H1 (cell line): Measurements from ENCODE around the gene GABRP. TPM values are rescaled to one million over a fixed set of nuclear protein-coding genes. Genes with fewer than 3 reads are reported as not detected.
A peak's percentile ranks its signal among the peaks of the same experiment; 100 is the strongest.

Experiments used
- CTCF ChIA-PET: fragments of 300-600 bp; sonication (Branson Sonifier 250); formaldehyde crosslinking; loops from one replicate; lab custom pipeline; 2021; ENCODE audit not compliant: partially characterized antibody; lab: Charles Lee
- POLR2A ChIA-PET: fragments of 300-600 bp; sonication (Branson Sonifier 250); formaldehyde crosslinking; loops from one replicate; lab custom pipeline; 2021; ENCODE audit warnings: inconsistent platforms; ENCODE audit not compliant: partially characterized antibody; lab: Charles Lee
- DNase-seq, 2 experiments: peaks; one replicate each; pipeline versions ENCODE4 v3.0.0 to v3.0.0-alpha.2; 2010 to 2022; ENCODE audit warnings: low spot score in 2 of 2, low read depth in 1 of 2, mixed read lengths in 1 of 2
- FAIRE-seq: peaks from 2 replicates; lab custom pipeline; 2011; peaks lifted over from hg19 to GRCh38; lab: Jason Lieb, UNC
- H2AFZ ChIP-seq: 2 replicates; pipeline ENCODE4 v1.8.1; 2012; ENCODE audit warnings: low read length, inconsistent platforms
- H2AK5ac ChIP-seq: 2 replicates; pipeline ENCODE4 v1.6.1; 2013; ENCODE audit warnings: low read depth, low read length
- H2BK120ac ChIP-seq: replicated peaks from 2 replicates; pipeline ENCODE3; 2013; ENCODE audit warnings: low read depth, low read length, inconsistent platforms
- H2BK12ac ChIP-seq: 2 replicates; pipeline ENCODE4 v1.6.1; 2013; ENCODE audit warnings: low read depth, low read length
- H2BK15ac ChIP-seq: 2 replicates; pipeline ENCODE4 v1.6.1; 2013; ENCODE audit warnings: low read length
- H2BK20ac ChIP-seq: 2 replicates; pipeline ENCODE4 v1.6.1; 2013; ENCODE audit warnings: low read length
- H2BK5ac ChIP-seq: 2 replicates; pipeline ENCODE4 v1.6.1; 2013; ENCODE audit warnings: low read depth, low read length
- H3K14ac ChIP-seq: 2 replicates; pipeline ENCODE4 v1.6.1; 2013; ENCODE audit warnings: inconsistent platforms; ENCODE audit not compliant: insufficient read length
- H3K18ac ChIP-seq: 2 replicates; pipeline ENCODE4 v1.6.1; 2013; ENCODE audit warnings: low read length; ENCODE audit errors: extremely low read depth
- H3K23ac ChIP-seq: 2 replicates; pipeline ENCODE4 v1.6.1; 2013; ENCODE audit warnings: inconsistent platforms; ENCODE audit not compliant: insufficient read length
- H3K23me2 ChIP-seq: 2 replicates; pipeline ENCODE4 v1.6.1; 2013; ENCODE audit warnings: low read depth, low read length
- H3K27ac ChIP-seq: 2 replicates; pipeline ENCODE4 v1.6.1; 2011; ENCODE audit warnings: low read depth, low read length, inconsistent platforms
- H3K27me3 ChIP-seq, 4 experiments: replicated peaks in 1 of 4; 1 replicate in 1 of 4; 2 replicates in 3 of 4; pipeline versions ENCODE4 v1.6.1 to v1.8.1; 2011 to 2013; ENCODE audit warnings: low read length in 3 of 4, mild to moderate bottlenecking in 3 of 4, inconsistent platforms in 2 of 4, mixed read lengths in 2 of 4, moderate library complexity in 1 of 4; ENCODE audit not compliant: control insufficient read depth in 3 of 4, insufficient read depth in 3 of 4; ENCODE audit errors: extremely low read depth in 1 of 4
- H3K36me3 ChIP-seq, 4 experiments: 2 replicates each; pipeline versions ENCODE4 v1.6.1 to v1.8.1; 2011 to 2013; ENCODE audit warnings: mild to moderate bottlenecking in 4 of 4, low read length in 3 of 4, moderate library complexity in 2 of 4, control low read depth in 1 of 4, inconsistent platforms in 1 of 4; ENCODE audit not compliant: insufficient read depth in 4 of 4, control insufficient read depth in 2 of 4
- H3K4ac ChIP-seq: replicated peaks from 2 replicates; pipeline ENCODE3; 2013; ENCODE audit warnings: low read length, low read depth, mixed read lengths, inconsistent platforms; ENCODE audit not compliant: insufficient read length
- H3K4me1 ChIP-seq, 4 experiments: replicated peaks in 1 of 4; 1 replicate in 1 of 4; 2 replicates in 3 of 4; pipeline versions ENCODE4 v1.6.1 to v1.8.1; 2011 to 2013; ENCODE audit warnings: low read length in 3 of 4, inconsistent platforms in 2 of 4, mixed read lengths in 1 of 4; ENCODE audit not compliant: insufficient read depth in 4 of 4, control insufficient read depth in 3 of 4
- H3K4me2 ChIP-seq, 2 experiments: 2 replicates each; pipeline versions ENCODE4 v1.6.1 to v1.8.1; 2011 to 2013; ENCODE audit warnings: low read depth in 2 of 2, low read length in 2 of 2, control low read depth in 1 of 2, inconsistent platforms in 1 of 2, mild to moderate bottlenecking in 1 of 2; ENCODE audit not compliant: insufficient read depth in 1 of 2
- H3K4me3 ChIP-seq, 4 experiments: fragments of 200-600, 300-600 bp in 1 of 4; sonication (generic), shearing (Covaris generic), sonication (Bioruptor Twin) in 1 of 4; 2 replicates each; pipeline versions ENCODE4 v1.5.1 to v1.8.1; 2011 to 2016; ENCODE audit warnings: low read length in 4 of 4, low read depth in 3 of 4, control low read depth in 2 of 4, inconsistent platforms in 2 of 4, mild to moderate bottlenecking in 2 of 4, mixed read lengths in 1 of 4, moderate library complexity in 1 of 4; ENCODE audit not compliant: insufficient read depth in 2 of 4; ENCODE audit errors: extremely low read depth in 1 of 4
- H3K56ac ChIP-seq: replicated peaks from 2 replicates; pipeline ENCODE3; 2013; ENCODE audit warnings: low read depth, mild to moderate bottlenecking, mixed read lengths, low read length, inconsistent platforms; ENCODE audit not compliant: insufficient read length
- H3K79me1 ChIP-seq: 2 replicates; pipeline ENCODE4 v1.6.1; 2013; ENCODE audit warnings: low read depth, low read length, control low read depth
- H3K79me2 ChIP-seq, 2 experiments: 2 replicates each; pipeline versions ENCODE4 v1.6.1 to v1.8.1; 2012 to 2013; ENCODE audit warnings: low read length in 2 of 2, mild to moderate bottlenecking in 2 of 2, inconsistent platforms in 1 of 2; ENCODE audit not compliant: insufficient read depth in 2 of 2, control insufficient read depth in 1 of 2
- H3K9ac ChIP-seq, 4 experiments: replicated peaks in 1 of 4; 1 replicate in 1 of 4; 2 replicates in 3 of 4; pipeline versions ENCODE4 v1.6.1 to v1.8.1; 2011 to 2013; ENCODE audit warnings: low read depth in 3 of 4, low read length in 3 of 4, control low read depth in 2 of 4, mild to moderate bottlenecking in 2 of 4, moderate library complexity in 2 of 4, inconsistent platforms in 1 of 4; ENCODE audit errors: extremely low read depth in 1 of 4
- H3K9me3 ChIP-seq, 2 experiments: 2 replicates each; pipeline versions ENCODE4 v1.6.1 to v1.8.1; 2012 to 2013; ENCODE audit warnings: mild to moderate bottlenecking in 2 of 2, moderate library complexity in 2 of 2, control low read depth in 1 of 2, inconsistent platforms in 1 of 2, low read depth in 1 of 2, low read length in 1 of 2, mixed read lengths in 1 of 2; ENCODE audit not compliant: insufficient read depth in 2 of 2
- H4K20me1 ChIP-seq, 2 experiments: replicated peaks in 1 of 2; 2 replicates each; pipeline versions ENCODE3 to v1.8.1; 2011 to 2013; ENCODE audit warnings: inconsistent platforms in 2 of 2, low read length in 2 of 2, mild to moderate bottlenecking in 1 of 2; ENCODE audit not compliant: insufficient read depth in 2 of 2, control insufficient read depth in 1 of 2
- H4K5ac ChIP-seq: 2 replicates; pipeline ENCODE4 v1.6.1; 2013; ENCODE audit warnings: low read length, low read depth, mixed read lengths, inconsistent platforms; ENCODE audit not compliant: insufficient read length
- H4K8ac ChIP-seq: 2 replicates; pipeline ENCODE4 v1.8.0; 2013; ENCODE audit warnings: mild to moderate bottlenecking, moderate library complexity, low read length, inconsistent platforms; ENCODE audit not compliant: insufficient read depth; ENCODE audit errors: extremely low read depth
- H4K91ac ChIP-seq: replicated peaks from 2 replicates; pipeline ENCODE3; 2013; ENCODE audit warnings: low read length, mixed read lengths, inconsistent platforms; ENCODE audit not compliant: insufficient read length
- ASH2L ChIP-seq: fragments of 200-600, 300-600 bp; sonication (generic); IDR thresholded peaks from one replicate; pipeline ENCODE4 v1.7.1; 2017; ENCODE audit warnings: low read length
- ATF3 ChIP-seq: IDR thresholded peaks from 2 replicates; pipeline ENCODE4 v1.6.1; 2011; ENCODE audit warnings: low read depth, mild to moderate bottlenecking, low read length; ENCODE audit not compliant: insufficient read depth
- CHD1 ChIP-seq: IDR thresholded peaks from 2 replicates; pipeline ENCODE4 v1.6.1; 2012; ENCODE audit warnings: low read depth, low read length, improper control_type of control experiment
- EP300 ChIP-seq, 2 experiments: IDR thresholded peaks; 1 replicate in 1 of 2; 2 replicates in 1 of 2; pipeline ENCODE4 v1.6.1; 2011 to 2012; ENCODE audit warnings: low read depth in 2 of 2, low read length in 2 of 2, mild to moderate bottlenecking in 2 of 2, borderline replicate concordance in 1 of 2, inconsistent platforms in 1 of 2, moderate library complexity in 1 of 2
- FOSL1 ChIP-seq: IDR thresholded peaks from 2 replicates; pipeline ENCODE4 v1.6.1; 2011; ENCODE audit warnings: mild to moderate bottlenecking, low read depth, low read length, moderate library complexity; ENCODE audit not compliant: insufficient read depth
- MAFK ChIP-seq: IDR thresholded peaks from 2 replicates; pipeline ENCODE4 v1.6.1; 2012; ENCODE audit warnings: low read depth, mild to moderate bottlenecking, improper control_type of control experiment, low read length
- PHF8 ChIP-seq: fragments of 200-600 bp; sonication (generic); conservative IDR thresholded peaks from 2 replicates; pipeline ENCODE4 v1.7.1; 2012; ENCODE audit warnings: low read depth, mild to moderate bottlenecking, inconsistent platforms, low read length, moderate library complexity
- POLR2AphosphoS5 ChIP-seq: IDR thresholded peaks from 2 replicates; pipeline ENCODE4 v1.6.1; 2011; ENCODE audit warnings: low read depth, low read length
- SIN3A ChIP-seq, 2 experiments: IDR thresholded peaks in 1 of 2; conservative IDR thresholded peaks in 1 of 2; 2 replicates each; pipeline ENCODE4 v1.6.1; 2011 to 2012; ENCODE audit warnings: low read length in 2 of 2, improper control_type of control experiment in 1 of 2, low read depth in 1 of 2, mild to moderate bottlenecking in 1 of 2
- SP4 ChIP-seq: IDR thresholded peaks from 2 replicates; pipeline ENCODE4 v1.6.1; 2012; ENCODE audit warnings: low read length, inconsistent platforms
- TBP ChIP-seq: IDR thresholded peaks from 2 replicates; pipeline ENCODE4 v1.6.1; 2011; ENCODE audit warnings: low read depth, low read length, improper control_type of control experiment
- TEAD4 ChIP-seq: IDR thresholded peaks from 2 replicates; pipeline ENCODE4 v1.6.1; 2012; ENCODE audit warnings: low read depth, low read length, inconsistent platforms, mixed read lengths
- WGBS, 2 experiments: shearing (Covaris generic) in 1 of 2; methylation state at CpG; one replicate each; pipeline versions ENCODE4 v1.1.6 to v1.1.7; 2013 to 2015; ENCODE audit warnings: low lambda C conversion rate in 2 of 2, mixed read lengths in 2 of 2, inconsistent platforms in 1 of 2, low coverage in 1 of 2, missing lambda C conversion rate in 1 of 2; ENCODE audit not compliant: insufficient replicate concordance in 2 of 2, insufficient coverage in 1 of 2, insufficient read length in 1 of 2; ENCODE audit errors: extremely low coverage in 1 of 2, missing lambda C conversion rate in 1 of 2; 5-methylcytosine and 5-hydroxymethylcytosine counted together
- polyA plus RNA-seq, 7 experiments: library from polyadenylated mRNA; depleted of rRNA in 3 of 7; stranded (reverse) in 5 of 7; unstranded in 2 of 7; fragments of >200 nt in 5 of 7; fragments of 200-250 nt in 2 of 7; gene quantifications; 1 replicate in 5 of 7; 2 replicates in 1 of 7; 4 replicates in 1 of 7; pipeline versions ENCODE4 v1.2.1 to v1.2.3, GENCODE V29; 2011 to 2013; ENCODE audit warnings: missing spikeins in 2 of 7, mixed read lengths in 2 of 7
- total RNA-seq: library from RNA; stranded (reverse); fragmentation: NEBNext Ultra II Directional; extraction: Animal tissue kit (Norgen Biotek cat#: 25700); gene quantifications from 2 replicates; pipeline ENCODE4 v1.2.1, GENCODE V29; 2021

The GABRP gene
- total and polyA plus RNA-seq, 2 of the 8 experiments (the other 6 are each of a cell fraction or from before 2014, with no cell fraction given) = 3.7 to 4.0 TPM

GRCh38 chr5:170740551-170741205 is 42.8 kb upstream of the GABRP start:
- Histone ChIP-seq H2BK5ac (no peak overlapping the region), H2BK12ac (no peak overlapping the region), H2BK15ac (no peak overlapping the region), H4K91ac (no peak overlapping the region), H3K4me1 (peaks cover 12 to 20% (median 14%) of the 10 kb centered on the region in 4 experiments), H3K23me2 (peaks cover 3% of the 10 kb centered on the region; the same call in 1 of the 2 replicates), H3K9ac (no peak overlapping the region), H3K56ac (no peak overlapping the region), H4K5ac (no peak overlapping the region), H2AFZ (no peak overlapping the region), H2AK5ac (no peak overlapping the region), H3K27me3 (no peaks in the 10 kb centered on the region; a peak in 1 of 7 replicates), H3K79me1 (no peaks in the 10 kb centered on the region), H3K18ac (no peak overlapping the region), H3K9me3 (no peaks in the 10 kb centered on the region; a peak in 2 of 4 replicates), H3K4ac (no peak overlapping the region), H4K20me1 (no peaks in the 10 kb centered on the region), H3K27ac (no peak overlapping the region), H3K4me3 (no peak overlapping the region), H4K8ac (no peak overlapping the region), H3K79me2 (no peaks in the 10 kb centered on the region), H3K23ac (no peak overlapping the region), H3K14ac (no peak overlapping the region), H3K36me3 (no peaks in the 10 kb centered on the region), H3K4me2 (no peak overlapping the region), H2BK20ac (peak overlapping the region; percentile 43; the same call in 1 of the 2 replicates)
- ChIA-PET POLR2A (interaction anchor here (1.4 kb wide), 1 partner anchor 22 kb away, joined by 4 read pairs; no protein-coding TSS in a partner anchor), CTCF (interaction anchor here (0.7 to 21.2 kb wide), 8 partner anchors 15 to 493 kb away, joined by 3 to 650 read pairs (median 4); partner anchors contain the start of gene GABRP)
- FAIRE-seq (no peak), DNase-seq (peak in 1 of 2 experiments; percentile 36)
- WGBS, 2 experiments = 78% methylated on average over 3 of the region's 3 CpGs; no CpG with 5 or more reads in 1 of the 2 experiments
- TF ChIP-seq SIN3A (conservative IDR thresholded peaks at IDR 0.05 in 1 of 2, IDR thresholded peaks at IDR 0.05 in 1 of 2; ENCODE audit: low read depth in 1 of 2, low read length in 2 of 2) (no peak), FOSL1 (no peak), PHF8 (no peak), ATF3 (no peak), EP300 (IDR thresholded peaks at IDR 0.05; ENCODE audit: borderline replicate concordance in 1 of 2, low read depth in 2 of 2, low read length in 2 of 2) (no peak), MAFK (no peak), ASH2L (no peak), SP4 (no peak), POLR2AphosphoS5 (no peak), TBP (no peak), CHD1 (no peak), TEAD4 (no peak)
- TF ChIP-seq, all 59 proteins: peak for 0
- H2BK120ac ChIP-seq = no peak overlapping the region
